GM18519 (cell line): ENCODE results near the gene ITCH.
"Not testable (repeated sequence)": the region's sequence is repeated elsewhere in the genome, so short reads cannot be mapped to it uniquely, and the experiment has no call there.

Source experiments
- ATAC-seq: cut with Tn5 transposase; IDR thresholded peaks from one replicate; pipeline ENCODE4 v1.9.1; 2021; ENCODE audit warnings: mild to moderate bottlenecking, moderate library complexity; ENCODE audit not compliant: unreplicated experiment, low FRiP score

Gene ITCH

DNA sequence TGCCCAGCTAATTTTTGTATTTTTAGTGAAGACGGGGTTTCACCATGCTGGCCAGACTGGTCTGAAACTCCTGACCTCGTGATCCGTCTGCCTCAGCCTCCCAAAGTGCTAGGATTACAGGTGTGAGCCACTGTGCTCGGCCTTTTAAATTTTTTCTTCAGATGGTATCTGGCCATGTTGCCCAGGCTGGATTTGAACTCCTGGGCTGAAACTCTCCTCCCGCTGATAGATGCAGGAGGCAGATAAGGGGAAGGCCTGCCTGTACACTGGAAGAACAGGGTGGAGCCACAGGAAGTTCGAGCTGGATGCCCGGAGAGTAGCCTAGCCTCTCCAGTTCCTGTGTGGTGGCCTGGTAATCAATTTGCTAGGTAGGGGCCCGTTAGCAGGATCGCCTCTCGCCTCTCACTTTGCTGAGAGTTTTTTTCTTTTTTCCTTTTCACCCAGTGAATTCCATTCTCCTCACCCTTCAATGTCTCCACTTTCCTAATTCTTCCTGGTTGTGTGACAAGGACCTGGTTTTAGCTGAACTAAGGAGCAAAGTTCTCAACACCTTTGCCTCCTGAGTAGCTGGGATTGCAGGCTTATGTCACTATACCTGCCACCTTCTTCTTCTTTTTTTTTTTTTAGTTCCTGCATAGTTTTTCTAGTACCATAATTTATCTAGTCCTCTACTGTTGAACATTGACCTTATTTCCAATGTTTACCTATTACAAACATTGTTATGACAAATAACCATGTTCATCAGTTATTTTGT lies 19.4 kb upstream of the ITCH start:
- no peak for ATAC-seq

DNA sequence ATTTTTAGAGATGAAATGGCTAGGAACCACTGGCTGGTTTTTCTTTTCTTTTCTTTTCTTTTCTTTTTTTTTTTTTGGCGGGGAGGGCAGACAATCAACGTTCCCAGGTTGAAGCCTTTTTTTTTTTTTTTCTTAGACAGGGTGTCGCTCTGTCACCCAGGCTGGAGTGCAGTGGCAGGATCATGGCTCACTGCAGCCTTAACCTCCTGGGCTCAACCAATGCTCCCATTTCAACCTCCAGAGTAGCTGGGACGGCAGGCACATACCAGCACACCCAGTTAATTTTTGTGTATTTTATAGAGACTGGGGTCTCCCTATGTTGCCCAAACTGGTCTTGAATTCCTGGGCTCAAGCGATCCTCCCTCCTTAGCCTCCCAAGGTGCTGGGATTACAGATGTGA lies 18.8 kb upstream of the ITCH start:
- no peak for ATAC-seq

- ATAC-seq = no peak
These were observed 17.7 kb upstream of the ITCH start for GRCh38 chr20:34345402-34345736.

GRCh38 chr20:34345839-34346532 lies 17.1 kb upstream of the ITCH start:
- not testable (repeated sequence) for ATAC-seq

DNA sequence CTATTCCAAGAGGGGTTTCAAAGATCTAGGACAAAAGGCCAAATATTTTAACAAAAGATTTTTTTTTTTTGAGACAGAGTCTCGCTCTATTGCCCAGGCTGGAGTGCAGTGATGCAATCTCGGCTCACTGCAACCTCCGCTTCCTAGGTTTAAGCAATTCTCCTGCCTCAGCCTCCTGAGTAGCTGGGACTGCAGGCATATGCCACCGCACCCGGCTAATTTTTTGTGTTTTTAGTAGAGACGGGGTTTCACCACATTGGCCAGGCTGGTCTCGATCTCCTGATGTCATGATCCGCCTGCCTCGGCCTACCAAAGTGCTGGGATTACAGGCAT lies 16.6 kb upstream of the ITCH start:
- ATAC-seq = not testable (repeated sequence)

- ATAC-seq = no peak
These were observed 15.5 kb upstream of the ITCH start for GRCh38 chr20:34347571-34347970.

DNA sequence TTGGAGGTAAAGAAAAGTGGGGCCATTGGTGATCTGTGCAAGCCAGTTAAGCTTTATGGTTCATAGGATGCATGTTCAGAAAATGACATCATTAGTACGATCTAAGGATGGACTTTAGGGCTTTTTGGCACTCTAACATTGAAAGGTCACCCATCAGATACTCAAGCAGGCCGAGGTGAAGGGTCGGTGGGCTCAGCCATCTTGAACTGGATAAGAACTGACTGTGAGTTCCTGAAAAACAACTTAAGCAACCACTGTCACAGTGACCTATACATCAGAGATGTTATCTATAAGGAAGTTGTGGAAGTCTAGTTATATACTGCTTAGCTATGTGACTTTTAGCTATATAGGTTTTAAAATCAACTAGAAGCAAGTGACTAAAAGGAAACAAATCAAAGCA lies 13.0 kb upstream of the ITCH start:
- ATAC-seq = no peak

DNA sequence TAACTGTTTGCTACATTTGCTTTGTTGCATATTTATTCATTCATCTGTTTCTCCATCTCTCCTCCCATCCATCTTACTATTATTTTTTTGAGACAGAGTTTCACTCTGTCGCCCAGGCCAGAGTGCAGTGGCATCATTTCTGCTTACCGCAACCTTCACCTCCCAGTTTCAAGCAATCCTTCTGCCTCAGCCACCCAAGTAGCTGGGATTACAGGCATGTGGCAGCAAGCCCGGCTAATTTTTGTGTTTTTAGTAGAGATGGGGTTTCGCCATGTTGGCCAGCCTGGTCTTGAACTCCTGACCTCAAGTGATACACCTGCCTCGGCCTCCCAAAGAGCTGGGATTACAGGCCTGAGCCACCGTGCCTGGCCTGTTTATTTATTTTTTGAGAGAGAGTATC lies 9.6 kb upstream of the ITCH start:
- not testable (repeated sequence) for ATAC-seq

DNA sequence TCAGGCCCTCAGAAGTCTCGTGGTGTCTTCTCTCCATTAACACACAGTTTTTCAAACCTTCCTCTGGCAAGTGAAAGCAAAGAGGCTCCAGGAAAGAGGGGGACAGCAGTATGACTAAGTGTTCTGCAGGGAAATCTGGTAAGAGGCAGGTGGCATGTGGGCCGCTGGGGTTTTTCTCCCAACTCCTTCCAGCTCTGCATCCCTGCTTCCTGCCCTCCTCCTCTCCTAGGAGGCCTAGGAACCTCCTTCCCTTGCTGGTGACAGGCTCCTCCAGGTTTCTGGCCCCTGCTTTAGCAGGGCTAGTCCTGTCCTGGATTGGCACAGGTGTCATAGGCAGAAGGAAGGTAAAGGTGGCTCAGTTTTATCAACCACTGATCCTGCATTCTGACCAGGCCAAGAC lies 7.6 kb upstream of the ITCH start:
- no peak for ATAC-seq

- not testable (repeated sequence) for ATAC-seq
These were observed 3.3 kb upstream of the ITCH start for GRCh38 chr20:34359729-34360128.

DNA sequence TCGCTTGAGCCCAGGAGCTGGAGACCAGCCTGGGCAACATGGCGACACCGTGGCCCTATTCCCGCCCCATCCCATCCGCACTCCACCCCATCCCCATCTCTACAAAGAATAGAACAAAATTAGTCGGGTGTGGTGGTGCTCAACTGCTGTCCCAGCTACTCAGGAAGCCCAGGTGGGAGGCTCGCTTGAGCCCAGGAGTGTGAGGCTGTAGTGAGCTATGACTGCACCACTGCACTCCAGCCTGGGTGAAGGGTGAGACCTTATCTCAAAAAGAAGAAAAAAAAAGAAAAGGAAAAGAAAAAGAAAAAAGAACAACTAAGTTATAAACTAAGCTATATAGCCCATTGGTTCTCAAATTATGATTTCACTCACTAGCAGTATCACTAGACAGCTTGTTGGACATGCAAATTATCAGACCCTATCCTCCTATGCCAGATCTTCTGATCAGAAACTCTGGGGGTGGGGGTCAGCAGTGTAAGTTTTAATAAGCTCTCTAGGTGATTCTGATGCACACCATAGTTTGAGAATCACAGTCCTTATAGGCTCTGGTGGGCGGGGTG lies 491 bp upstream of the ITCH start:
- no peak for ATAC-seq

- ATAC-seq = peak; percentile 15
These were observed 571 bp downstream of the ITCH start for GRCh38 chr20:34363465-34364222.

- ATAC-seq = no peak
These were observed 1.1 kb downstream of the ITCH start for GRCh38 chr20:34364223-34364506.

DNA sequence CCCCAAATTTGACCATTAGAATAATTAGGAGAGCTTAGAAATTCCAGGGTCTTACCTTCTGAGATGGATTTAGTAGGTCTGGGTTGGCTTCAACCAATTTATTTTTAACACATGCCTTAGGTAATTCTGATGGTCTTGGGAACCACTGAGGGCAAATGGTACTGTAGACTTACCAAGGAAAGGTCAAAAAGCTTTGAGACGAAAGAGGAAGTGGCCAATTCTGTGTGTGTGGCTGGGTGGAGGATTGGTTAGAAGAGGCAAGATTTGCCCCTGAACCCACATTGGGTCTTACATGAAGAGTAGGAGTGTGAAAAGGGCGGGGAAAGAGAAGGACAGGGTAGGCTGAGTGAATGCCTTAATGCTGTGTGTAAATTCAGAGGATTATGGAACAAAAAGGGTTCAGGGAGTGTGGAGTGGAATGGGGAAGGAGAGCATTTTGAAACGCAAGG lies 2.7 kb downstream of the ITCH start:
- no peak for ATAC-seq

DNA sequence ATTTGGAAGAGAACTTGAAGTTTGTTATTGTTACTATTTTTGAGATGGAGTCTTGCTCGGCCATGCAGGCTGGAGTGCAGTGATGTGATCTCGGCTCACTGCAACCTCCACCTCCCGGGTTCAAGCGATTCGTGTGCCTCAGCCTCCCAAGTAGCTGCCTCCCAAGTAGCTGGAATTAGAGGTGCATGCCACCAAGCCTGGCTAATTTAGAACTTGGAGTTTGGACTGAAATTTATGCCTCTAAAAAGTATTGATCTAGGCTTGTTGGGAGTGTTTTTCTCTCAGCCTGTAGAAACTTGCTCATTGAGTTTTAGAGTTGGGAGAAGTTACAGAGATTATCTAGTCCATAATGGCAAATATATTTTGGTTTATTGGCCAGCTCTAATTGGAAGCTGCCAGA lies 4.1 kb downstream of the ITCH start:
- ATAC-seq = no peak

- not testable (repeated sequence) for ATAC-seq
These were observed 4.8 kb downstream of the ITCH start for GRCh38 chr20:34367911-34368310.

- ATAC-seq = no peak
These were observed 5.5 kb downstream of the ITCH start for GRCh38 chr20:34368547-34368946.

DNA sequence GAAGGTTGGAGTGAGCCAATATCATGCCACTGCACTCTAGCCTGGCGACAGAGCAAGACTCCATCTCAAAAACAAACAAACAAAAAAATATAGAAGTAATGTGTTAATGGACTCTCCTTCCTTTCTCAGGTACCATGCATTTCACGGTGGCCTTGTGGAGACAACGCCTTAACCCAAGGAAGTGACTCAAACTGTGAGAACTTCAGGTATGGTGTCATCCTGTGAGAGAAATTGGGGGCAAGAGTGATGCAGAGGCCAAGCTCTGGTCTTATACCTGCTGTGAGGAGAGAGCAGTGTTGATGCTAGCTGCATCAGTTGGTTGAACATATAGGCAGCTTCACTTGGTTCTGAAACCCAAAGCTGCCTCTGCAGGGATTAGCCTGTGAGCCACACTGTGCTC lies 6.2 kb downstream of the ITCH start:
- no peak for ATAC-seq

GRCh38 chr20:34370062-34370461 lies 7.0 kb downstream of the ITCH start:
- ATAC-seq = no peak

DNA sequence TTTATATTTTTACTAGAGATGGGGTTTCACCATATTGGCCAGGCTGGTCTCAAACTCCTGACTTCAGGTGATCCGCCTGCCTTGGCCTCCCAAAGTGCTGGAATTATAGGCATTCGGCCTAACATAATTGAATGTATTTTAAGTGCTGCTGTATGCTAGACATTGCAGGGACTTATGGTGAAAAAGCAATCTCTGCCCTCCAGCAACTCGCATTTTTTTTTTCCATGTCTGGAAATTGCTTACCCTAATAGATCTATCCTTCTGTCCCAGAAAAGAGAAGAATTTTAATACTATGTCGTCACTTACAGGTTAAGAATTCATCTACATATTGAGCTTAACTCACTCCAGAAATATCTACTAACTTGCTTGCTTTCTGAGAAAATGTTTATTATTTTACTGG lies 10.4 kb downstream of the ITCH start:
- ATAC-seq = no peak

- ATAC-seq = no peak
These were observed 11.2 kb downstream of the ITCH start for GRCh38 chr20:34374209-34374760.
